NCI-H510A treated with DMSO at 0.1 percent for 48 hours (cell line): ENCODE measurements around the gene DBF4B.

ENCODE experiments used
- DNase-seq: peaks from one replicate; lab custom pipeline; 2025; lab: John Stamatoyannopoulos, UW

Gene DBF4B

GRCh38 chr17:44760474-44761308, 52.2 kb downstream of the DBF4B start:
- DNase-seq = no peak

- no peak for DNase-seq
These were observed 53.7 kb downstream of the DBF4B start for GRCh38 chr17:44761932-44762810.

DNA sequence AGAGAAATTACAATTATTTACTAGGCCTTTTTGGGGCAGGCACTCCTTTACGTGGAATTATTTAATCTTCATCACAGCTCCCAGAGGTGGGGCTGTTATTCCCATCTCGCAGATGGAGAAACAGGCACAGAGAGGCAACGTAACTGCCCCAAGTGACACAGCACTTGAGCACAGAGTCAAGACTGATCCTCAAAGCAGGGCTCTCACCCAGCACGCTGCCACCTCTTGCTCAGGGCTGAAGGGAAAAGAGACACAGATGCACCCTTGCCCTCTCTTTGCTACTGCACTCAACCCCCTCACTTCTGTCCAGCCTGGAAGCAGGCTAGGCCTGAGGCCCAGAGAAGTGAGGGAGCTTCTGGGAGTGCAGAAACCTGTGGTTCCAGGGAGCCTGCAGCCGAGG, 54.7 kb downstream of the DBF4B start:
- no peak for DNase-seq

DNA sequence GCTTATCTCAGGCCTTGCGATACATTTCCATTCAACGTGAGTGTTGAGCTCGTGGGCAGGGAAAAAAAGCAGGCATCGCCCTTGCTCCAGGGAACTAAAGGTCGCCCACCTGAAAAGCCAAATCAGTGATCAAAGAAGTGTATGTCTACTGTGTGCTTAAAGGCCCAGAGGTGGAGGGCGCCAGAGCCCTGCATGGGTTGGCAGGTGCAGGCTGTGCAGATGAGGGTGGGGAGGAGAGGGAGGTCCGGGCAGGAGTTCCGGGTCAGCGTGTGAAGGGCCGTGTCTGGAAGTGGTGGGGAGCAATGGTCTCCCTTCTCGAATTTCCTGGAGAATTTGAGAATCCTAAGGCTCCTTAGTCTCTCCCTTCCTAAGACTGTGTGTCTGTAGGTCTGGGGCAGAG, 57.5 kb downstream of the DBF4B start:
- no peak for DNase-seq

- no peak for DNase-seq
These were observed 58.1 kb downstream of the DBF4B start for GRCh38 chr17:44766409-44767038.

GRCh38 chr17:44767493-44767892, 59.0 kb downstream of the DBF4B start:
- no peak for DNase-seq

- DNase-seq = no peak
These were observed 60.2 kb downstream of the DBF4B start for GRCh38 chr17:44768505-44769142.

- DNase-seq = no peak
These were observed 60.8 kb downstream of the DBF4B start for GRCh38 chr17:44769230-44769629.

DNA sequence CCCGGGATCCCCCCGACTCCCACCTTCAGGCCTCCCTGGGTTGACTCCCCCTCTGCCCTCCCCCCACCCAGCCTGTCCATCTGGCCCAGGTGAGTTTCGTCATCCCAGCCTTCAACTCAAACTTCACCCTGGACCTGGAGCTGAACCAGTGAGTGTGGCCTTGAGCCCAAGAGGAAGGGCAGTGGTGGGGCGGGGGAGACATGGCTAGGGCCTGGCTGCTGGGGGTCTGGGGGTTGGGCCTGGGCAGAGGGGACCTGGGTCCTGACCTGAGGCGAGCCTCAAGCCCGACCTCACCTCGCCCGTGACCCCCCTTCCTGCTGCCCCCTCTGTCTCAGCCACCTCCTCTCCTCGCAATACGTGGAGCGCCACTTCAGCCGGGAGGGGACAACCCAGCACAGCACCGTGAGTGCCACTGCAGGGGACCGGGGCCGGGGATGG, 61.2 kb downstream of the DBF4B start:
- no peak for DNase-seq

GRCh38 chr17:44770166-44770925, 61.9 kb downstream of the DBF4B start:
- DNase-seq = no peak

DNA sequence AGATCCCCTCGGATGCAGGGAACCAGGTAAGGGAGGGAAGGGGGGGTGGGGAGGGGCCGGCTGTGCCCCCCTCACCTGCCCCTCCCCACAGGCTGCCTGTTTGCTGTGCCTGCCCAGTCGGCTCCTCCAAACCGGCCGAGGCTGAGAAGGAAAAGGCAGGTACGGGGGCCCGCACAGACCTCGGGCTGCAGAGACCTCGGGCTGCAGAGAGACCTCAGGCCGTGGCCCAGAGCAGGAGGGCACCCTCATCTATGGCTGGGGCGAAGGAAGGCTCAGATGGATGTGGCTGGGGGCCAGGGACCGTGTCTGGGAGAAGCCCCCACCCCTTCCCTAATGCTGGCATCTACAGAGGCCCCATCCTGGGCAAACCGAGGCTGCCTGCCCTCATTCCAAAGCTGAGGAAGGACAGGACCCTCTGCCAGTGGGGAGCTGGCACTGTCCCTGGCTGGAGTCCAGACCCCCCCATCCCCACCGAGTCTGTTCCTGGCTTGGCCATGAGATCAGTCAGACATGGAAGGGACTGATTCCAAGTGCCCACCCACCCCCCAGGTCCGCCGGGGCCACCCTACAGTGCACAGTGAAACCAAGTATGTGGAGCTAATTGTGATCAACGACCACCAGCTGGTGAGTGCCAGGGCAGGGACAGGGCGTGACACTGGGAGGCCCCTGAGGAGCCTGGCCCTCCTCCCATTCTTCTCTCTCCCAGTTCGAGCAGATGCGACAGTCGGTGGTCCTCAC, 64.0 kb downstream of the DBF4B start:
- no peak for DNase-seq

- no peak for DNase-seq
These were observed 64.7 kb downstream of the DBF4B start for GRCh38 chr17:44773140-44773539.

DNA sequence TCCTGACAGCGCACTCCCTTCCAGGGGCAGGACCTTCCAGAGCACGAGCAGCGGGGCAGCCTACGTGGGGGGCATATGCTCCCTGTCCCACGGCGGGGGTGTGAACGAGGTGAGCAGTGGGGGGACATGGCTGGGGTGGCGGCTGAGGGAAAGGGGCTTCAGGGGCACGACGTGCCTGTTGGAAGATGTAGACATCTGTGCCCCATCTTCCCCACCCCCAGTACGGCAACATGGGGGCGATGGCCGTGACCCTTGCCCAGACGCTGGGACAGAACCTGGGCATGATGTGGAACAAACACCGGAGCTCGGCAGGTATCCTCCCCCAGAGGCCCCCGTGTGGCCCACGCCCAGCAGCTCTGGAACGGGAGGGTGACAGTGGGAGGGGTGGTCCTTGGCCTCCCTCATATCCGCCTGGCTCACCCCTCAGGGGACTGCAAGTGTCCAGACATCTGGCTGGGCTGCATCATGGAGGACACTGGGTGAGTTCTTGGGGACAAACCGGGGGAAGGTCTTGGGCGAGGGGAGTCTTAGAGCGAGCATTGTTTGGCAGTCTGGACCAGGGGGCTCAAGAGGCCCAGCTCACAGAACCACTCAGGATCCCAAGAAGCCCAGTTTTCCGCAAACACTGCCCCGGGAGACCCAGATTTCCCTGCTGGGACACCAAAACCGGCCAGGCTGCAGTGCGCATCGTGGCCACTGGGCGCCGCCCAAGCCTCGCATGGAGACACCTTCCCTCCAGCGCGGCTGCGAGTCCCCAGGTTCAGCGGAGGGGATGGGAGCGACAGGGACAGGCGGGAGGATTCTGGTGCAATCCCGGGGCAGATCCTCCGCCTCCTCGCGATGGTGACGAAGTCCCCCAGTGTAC, 66.0 kb downstream of the DBF4B start:
- peak; percentile 80 for DNase-seq

- DNase-seq = peak; percentile 96
These were observed 66.8 kb downstream of the DBF4B start for GRCh38 chr17:44775136-44775837.

- DNase-seq = peak; percentile 74
These were observed 67.6 kb downstream of the DBF4B start for GRCh38 chr17:44775838-44776621.

DNA sequence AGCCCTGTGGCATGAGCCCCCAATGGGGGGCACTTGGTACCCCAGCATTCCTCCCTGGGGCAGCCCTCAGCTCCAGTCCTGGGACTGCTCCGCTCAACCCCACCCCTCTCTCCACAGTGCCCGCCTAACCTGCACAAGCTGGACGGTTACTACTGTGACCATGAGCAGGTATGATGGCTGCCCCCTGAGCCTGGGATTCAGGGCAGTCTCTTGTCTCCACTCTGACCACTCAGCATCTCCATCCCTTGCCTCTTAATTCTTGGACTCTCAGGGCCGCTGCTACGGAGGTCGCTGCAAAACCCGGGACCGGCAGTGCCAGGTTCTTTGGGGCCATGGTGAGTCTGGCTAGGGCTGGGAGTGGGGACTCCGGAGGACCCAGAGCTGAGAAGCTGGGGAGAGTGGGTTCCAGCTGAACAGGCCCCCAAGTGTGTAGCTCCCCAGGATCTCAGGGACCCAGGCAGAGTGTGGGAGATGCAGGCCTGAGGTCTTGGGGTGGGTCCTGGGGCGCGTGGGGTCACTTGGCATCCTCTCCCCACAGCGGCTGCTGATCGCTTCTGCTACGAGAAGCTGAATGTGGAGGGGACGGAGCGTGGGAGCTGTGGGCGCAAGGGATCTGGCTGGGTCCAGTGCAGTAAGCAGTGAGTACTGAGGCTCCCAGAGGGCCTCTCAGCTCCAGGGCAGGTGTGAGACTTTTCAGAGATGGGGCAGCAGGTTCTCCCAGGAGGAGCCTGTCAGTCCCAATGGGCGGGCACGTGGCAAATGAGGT, 68.3 kb downstream of the DBF4B start:
- no peak for DNase-seq
